ENCODE data around the gene FZD8.

Gene FZD8

DNA sequence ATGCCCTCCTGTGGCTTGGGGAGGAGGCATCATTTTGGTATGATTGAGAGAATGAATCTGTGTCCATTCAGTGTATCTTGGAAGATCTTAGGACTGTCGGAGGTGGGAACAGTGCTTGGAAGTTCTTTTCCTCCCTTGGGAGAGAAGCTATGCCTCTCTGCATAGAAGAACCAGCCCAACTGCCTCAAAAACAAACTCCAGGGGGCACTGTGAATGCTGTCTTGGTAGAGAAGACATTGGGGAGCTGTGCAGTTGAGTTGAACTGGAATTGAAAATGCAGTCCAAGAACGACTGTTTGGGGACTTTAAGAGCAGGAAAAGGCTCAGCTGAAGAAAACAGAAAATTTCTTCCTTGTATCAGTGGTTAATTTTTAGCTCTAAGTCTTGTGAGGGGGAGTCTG, 41.9 kb downstream of the FZD8 start:
- no peak for DNase-seq

GRCh38 chr10:35598379-35598778, 43.7 kb downstream of the FZD8 start:
- no peak for DNase-seq

GRCh38 chr10:35595106-35595505, 47.0 kb downstream of the FZD8 start:
- DNase-seq, result no peak

- DNase-seq, result no peak
These were observed 47.7 kb downstream of the FZD8 start for GRCh38 chr10:35594115-35595079.

DNA sequence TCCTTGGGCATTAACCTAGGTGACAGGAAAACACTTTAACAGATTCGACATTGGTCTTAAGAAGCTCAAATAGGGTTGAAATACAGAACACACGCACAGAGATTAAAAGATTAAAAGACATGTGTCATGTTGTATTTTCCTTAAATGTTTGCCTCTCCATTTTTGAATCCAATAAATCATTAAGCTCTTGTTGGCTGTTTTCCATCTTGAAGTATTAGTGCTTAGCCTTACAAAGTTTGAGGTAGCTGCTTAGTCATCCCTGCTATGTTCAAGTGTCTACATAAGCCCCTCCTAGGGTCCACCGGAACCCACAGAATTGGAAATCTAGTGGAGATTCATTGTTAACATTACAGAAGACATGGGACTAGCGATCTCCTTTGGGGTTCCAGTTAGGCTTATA, 49.7 kb downstream of the FZD8 start:
- DNase-seq, result no peak

GRCh38 chr10:35588836-35589235, 53.3 kb downstream of the FZD8 start:
- no peak for DNase-seq
